Neural progenitor cell (in vitro differentiated cells): Measurements from ENCODE around the gene PTGR3.

Experiments
- CTCF ChIP-seq: fragments of 200-600 bp; sonication (generic); IDR thresholded peaks from 2 replicates; pipeline ENCODE4 v1.5.1; 2017; ENCODE audit warnings: antibody characterized with exemption, mild to moderate bottlenecking
- EZH2 ChIP-seq: fragments of 200-600 bp; sonication (generic); IDR thresholded peaks from 2 replicates; pipeline ENCODE4 v1.6.1; 2017; ENCODE audit warnings: antibody characterized with exemption, mild to moderate bottlenecking, moderate library complexity

- TF ChIP-seq CTCF (no peak), EZH2 (no peak)
These were observed 10.9 kb upstream of the PTGR3 start for GRCh38 chr18:75219745-75220375.
